Heart left ventricle (tissue), 16 donors: ENCODE measurements around the gene HCK. TPM values are rescaled to one million over a fixed set of nuclear protein-coding genes. Genes with fewer than 3 reads are reported as not detected.

Source experiments
- ATAC-seq, 4 donors: fragments of 200-7000 bp; cut with Tn5 transposase; one replicate each; pipeline ENCODE4 v1.9.1; 2020 to 2022; ENCODE audit warnings: moderate library complexity in 4 of 4, mild to moderate bottlenecking in 3 of 4, moderate number of reproducible peaks in 1 of 4
- DNase-seq, 5 donors: peaks; one replicate each; pipeline ENCODE4 v3.0.0-alpha.2; 2020
- H3K27ac ChIP-seq, 12 donors: fragments of 200-600 bp; sonication (generic) in 4 of 12; one replicate each; pipeline versions ENCODE4 v1.5.0 to v1.8.0; 2016 to 2022; ENCODE audit warnings: mild to moderate bottlenecking in 2 of 12
- H3K27me3 ChIP-seq, 9 donors: fragments of 200-600 bp; sonication (generic) in 2 of 9; one replicate each; pipeline versions ENCODE4 v1.5.1 to v1.8.0; 2016 to 2022; ENCODE audit warnings: mild to moderate bottlenecking in 3 of 9
- H3K36me3 ChIP-seq, 9 donors: fragments of 200-600 bp; sonication (generic) in 2 of 9; one replicate each; pipeline versions ENCODE4 v1.5.0 to v1.8.0; 2018 to 2022; ENCODE audit warnings: mild to moderate bottlenecking in 2 of 9
- H3K4me1 ChIP-seq, 12 donors: fragments of 200-600 bp; sonication (generic) in 4 of 12; one replicate each; pipeline versions ENCODE4 v1.5.0 to v1.8.0; 2016 to 2022; ENCODE audit warnings: mild to moderate bottlenecking in 3 of 12
- H3K4me3 ChIP-seq, 12 donors: fragments of 200-600 bp; sonication (generic) in 4 of 12; one replicate each; pipeline versions ENCODE4 v1.5.0 to v1.8.0; 2017 to 2022; ENCODE audit warnings: mild to moderate bottlenecking in 9 of 12, moderate library complexity in 4 of 12
- H3K9me3 ChIP-seq, 12 donors: fragments of 200-600 bp; sonication (generic) in 4 of 12; one replicate each; pipeline versions ENCODE4 v1.5.0 to v1.8.0; 2016 to 2022; ENCODE audit warnings: mild to moderate bottlenecking in 1 of 12
- CTCF ChIP-seq, 12 donors: fragments of 200-600 bp; sonication (generic) in 4 of 12; IDR thresholded peaks; one replicate each; pipeline versions ENCODE4 v1.5.0 to v1.8.0; 2018 to 2022; ENCODE audit warnings: antibody characterized with exemption in 12 of 12, mild to moderate bottlenecking in 5 of 12
- POLR2A ChIP-seq, 2 donors: fragments of 450-650 bp; IDR thresholded peaks; one replicate each; pipeline ENCODE4 v1.6.1; 2017; ENCODE audit warnings: antibody characterized with exemption in 2 of 2, mild to moderate bottlenecking in 2 of 2, moderate library complexity in 2 of 2
- WGBS, 4 donors: extraction: QIAGEN DNeasy Blood & Tissue Kit in 2 of 4; methylation state at CpG; one replicate each; pipeline versions ENCODE4 v1.1.5 to v1.1.7; 2013 to 2018; 5-methylcytosine and 5-hydroxymethylcytosine counted together
- intact Hi-C, 10 donors: fragments of 100-400 bp; cut with DNase I; formaldehyde crosslinking; loops; one replicate each; pipeline versions ENCODE4 v1.11.1 to v1.14.2; 2022
- polyA plus RNA-seq, 2 donors: library from polyadenylated mRNA; stranded (reverse); fragments of 200-250 nt; gene quantifications; one replicate each; pipeline ENCODE4 v1.2.3, GENCODE V29; 2013
- total RNA-seq, 9 donors: library from RNA; depleted of rRNA in 2 of 9; stranded (reverse); fragments of >200 nt in 2 of 9; fragmentation: NEBNext Ultra II Directional in 3 of 9; extraction: Animal tissue kit (Norgen Biotek cat#: 25700) in 3 of 9; gene quantifications; one replicate each; pipeline versions ENCODE4 v1.1.0 to v1.2.4, GENCODE V29; 2016 to 2023
- donor health status: ischemic (EF 13 %, LVEDD 7.1; RV severe dilation, severe dysfunction).
- donor health status: healthy with polysubstance abuse.
- donor health status: DM: no; HTN: yes; CAD: no.
- donor health status: DM: no; HTN: no; CAD: no.
- donor health status: ischemic (EF 25% LVEDD 6.9; RV normal size, moderate dysfunction).
- donor health status: ischemic (EF 25% LVEDD 5.7; RV mildly dilated, moderate dysfunction).
- donor health status: healthy.
- donor health status: DM: yes; HTN: yes; CAD: no.
- donor health status: ischemic (EF 35%, LVEDD 5.7; RV mildly dilated, moderate dysfunction).
- donor health status: nonischemic (EF 11% LVEDD 7.7; RV severe dilation, severe dysfunction).
- donor health status: DM: yes; HTN: yes; CAD: no.
- donor health status: PGD.
- donor health status: ischemic (EF 29% LVEDD 5.4; RV normal size, mild dysfunction).
- donor health status: nonischemic (EF 23%, LVEDD 6.1; RV moderate dilation, normal function).

HCK gene
- total and polyA plus RNA-seq, 11 donors: 1.4 to 52.0 (median 4.4) TPM

GRCh38 chr20:32045999-32046398, 6.0 kb upstream of the HCK start:
- Histone ChIP-seq H3K27me3 (peaks cover 0 to 15% (median 5%) of the 10 kb centered on the region in 9 donors), H3K27ac (no peak overlapping the region), H3K4me3 (no peak overlapping the region), H3K36me3 (no peaks in the 10 kb centered on the region), H3K4me1 (peaks cover 0 to 20% (median 0%) of the 10 kb centered on the region in 12 donors), H3K9me3 (no peaks in the 10 kb centered on the region)
- ATAC-seq: no peak
- no peak for TF ChIP-seq CTCF (IDR thresholded peaks at IDR 0.05)
- TF ChIP-seq POLR2A (IDR thresholded peaks at IDR 0.05): no peak
- intact Hi-C loops: no loop called here
- DNase-seq: no peak
- 75 to 77% (median 75%) methylated on average over 3 of the region's 3 CpGs for WGBS, 4 donors

GRCh38 chr20:32050324-32050841, 1.7 kb upstream of the HCK start:
- TF ChIP-seq POLR2A (IDR thresholded peaks at IDR 0.05) (no peak), CTCF (IDR thresholded peaks at IDR 0.05) (no peak)
- Histone ChIP-seq H3K27ac (no peak overlapping the region), H3K36me3 (no peaks in the 10 kb centered on the region), H3K4me3 (no peak overlapping the region), H3K9me3 (no peaks in the 10 kb centered on the region), H3K4me1 (peaks cover 0 to 26% (median 7%) of the 10 kb centered on the region in 12 donors), H3K27me3 (peaks cover 16 to 56% (median 35%) of the 10 kb centered on the region in 9 donors)
- DNase-seq: no peak
- intact Hi-C loops: no loop called here
- 93 to 97% (median 95%) methylated on average over 4 of the region's 4 CpGs for WGBS, 4 donors
- no peak for ATAC-seq

- no peaks in the 10 kb centered on the region for H3K9me3 ChIP-seq
- WGBS, 4 donors: 19 to 25% (median 21%) methylated on average over 17 of the region's 17 CpGs
- H3K4me1 ChIP-seq: peaks cover 0 to 26% (median 7%) of the 10 kb centered on the region in 12 donors
- intact Hi-C loops: no loop called here
- peak overlapping the region in 2 of 12 donors; percentile 41 to 71 for H3K4me3 ChIP-seq
- H3K36me3 ChIP-seq: no peaks in the 10 kb centered on the region
- TF ChIP-seq CTCF (IDR thresholded peaks at IDR 0.05) (no peak), POLR2A (IDR thresholded peaks at IDR 0.05) (no peak)
- H3K27ac ChIP-seq: peak overlapping the region in 3 of 12 donors; percentile 60 to 97 (median 67)
- peak; percentile 54 to 85 (median 67) for DNase-seq
- peaks cover 16 to 62% (median 35%) of the 10 kb centered on the region in 9 donors for H3K27me3 ChIP-seq
- peak; percentile 64 to 88 (median 82) for ATAC-seq
These were observed 1.0 kb upstream of the HCK start for GRCh38 chr20:32050851-32051556.

- Histone ChIP-seq H3K4me3 (peak overlapping the region in 8 of 12 donors; percentile 26 to 71 (median 46)), H3K4me1 (peaks cover 0 to 29% (median 7%) of the 10 kb centered on the region in 12 donors), H3K27ac (peak overlapping the region in 5 of 12 donors; percentile 39 to 97 (median 60)), H3K36me3 (no peaks in the 10 kb centered on the region), H3K27me3 (peaks cover 16 to 67% (median 35%) of the 10 kb centered on the region in 9 donors), H3K9me3 (no peaks in the 10 kb centered on the region)
- DNase-seq: no peak
- WGBS, 4 donors: 10 to 21% (median 13%) methylated on average over 14 of the region's 14 CpGs
- intact Hi-C loops: no loop called here
- TF ChIP-seq POLR2A (IDR thresholded peaks at IDR 0.05): no peak
- TF ChIP-seq CTCF (IDR thresholded peaks at IDR 0.05): no peak
- ATAC-seq: no peak
These were observed 337 bp upstream of the HCK start for GRCh38 chr20:32051720-32052089.
